Mammary epithelial cell (primary cell): ENCODE data around the gene PTGDS.

Source experiments
- CTCF ChIP-seq, 2 donors: IDR thresholded peaks in 1 of 2; conservative IDR thresholded peaks in 1 of 2; 2 replicates each; pipeline ENCODE4 v1.5.1; 2011 to 2012; ENCODE audit warnings: inconsistent platforms in 2 of 2, low read length in 2 of 2, mild to moderate bottlenecking in 2 of 2, control low read depth in 1 of 2, low read depth in 1 of 2; ENCODE audit not compliant: insufficient read depth in 1 of 2; ENCODE audit errors: extremely low read depth in 1 of 2
- EZH2 ChIP-seq: IDR thresholded peaks from 2 replicates; pipeline ENCODE4 v1.6.1; 2012; ENCODE audit warnings: low read length, inconsistent platforms, borderline replicate concordance

DNA sequence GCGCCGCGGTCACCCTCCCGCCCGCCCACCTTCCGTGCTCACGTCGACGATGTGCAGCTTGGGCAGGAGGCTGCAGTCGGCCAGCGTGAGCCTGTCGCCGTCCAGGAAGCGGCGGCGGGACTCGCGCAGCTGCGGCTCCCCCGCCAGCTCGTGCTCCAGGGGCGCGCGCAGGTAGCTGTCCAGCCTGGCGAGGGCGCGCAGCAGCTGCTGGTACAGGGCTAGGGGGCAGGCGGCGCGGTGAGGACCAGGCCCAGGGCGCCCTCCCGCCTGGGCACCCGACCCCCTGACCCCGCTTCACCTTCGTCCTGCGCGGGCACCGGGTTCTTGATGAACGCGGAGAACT is 17.6 kb downstream of the PTGDS start:
- no peak for TF ChIP-seq EZH2
- TF ChIP-seq CTCF (conservative IDR thresholded peaks at IDR 0.05 in 1 of 2, IDR thresholded peaks at IDR 0.05 in 1 of 2; ENCODE audit: extremely low read depth in 1 of 2, insufficient read depth in 1 of 2, low read depth in 1 of 2, low read length in 2 of 2), result no peak
